ENCODE measurements around the gene TENM4. TPM values are rescaled to one million over a fixed set of nuclear protein-coding genes. Genes with fewer than 3 reads are reported as not detected.

Gene TENM4
- polyA plus RNA-seq, 1 of the 3 experiments (the other 2 are of a cell fraction) = 16.7 TPM

- TF ChIP-seq, protein P1, sequence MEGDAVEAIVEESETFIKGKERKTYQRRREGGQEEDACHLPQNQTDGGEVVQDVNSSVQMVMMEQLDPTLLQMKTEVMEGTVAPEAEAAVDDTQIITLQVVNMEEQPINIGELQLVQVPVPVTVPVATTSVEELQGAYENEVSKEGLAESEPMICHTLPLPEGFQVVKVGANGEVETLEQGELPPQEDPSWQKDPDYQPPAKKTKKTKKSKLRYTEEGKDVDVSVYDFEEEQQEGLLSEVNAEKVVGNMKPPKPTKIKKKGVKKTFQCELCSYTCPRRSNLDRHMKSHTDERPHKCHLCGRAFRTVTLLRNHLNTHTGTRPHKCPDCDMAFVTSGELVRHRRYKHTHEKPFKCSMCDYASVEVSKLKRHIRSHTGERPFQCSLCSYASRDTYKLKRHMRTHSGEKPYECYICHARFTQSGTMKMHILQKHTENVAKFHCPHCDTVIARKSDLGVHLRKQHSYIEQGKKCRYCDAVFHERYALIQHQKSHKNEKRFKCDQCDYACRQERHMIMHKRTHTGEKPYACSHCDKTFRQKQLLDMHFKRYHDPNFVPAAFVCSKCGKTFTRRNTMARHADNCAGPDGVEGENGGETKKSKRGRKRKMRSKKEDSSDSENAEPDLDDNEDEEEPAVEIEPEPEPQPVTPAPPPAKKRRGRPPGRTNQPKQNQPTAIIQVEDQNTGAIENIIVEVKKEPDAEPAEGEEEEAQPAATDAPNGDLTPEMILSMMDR (IDR thresholded peaks at IDR 0.05) = no peak
- TF ChIP-seq EZH2phosphoT487 (IDR thresholded peaks at IDR 0.05; ENCODE audit: borderline replicate concordance, low read depth) (no peak), POLR2AphosphoS5 (IDR thresholded peaks at IDR 0.05; ENCODE audit: low read depth, low read length) (no peak), RAD21 (IDR thresholded peaks at IDR 0.05; ENCODE audit: low read length) (no peak), TEAD4 (IDR thresholded peaks at IDR 0.05; ENCODE audit: borderline replicate concordance, insufficient read depth) (no peak), YY1 (IDR thresholded peaks at IDR 0.05; ENCODE audit: low read depth) (no peak)
- TF ChIP-seq, protein P2, sequence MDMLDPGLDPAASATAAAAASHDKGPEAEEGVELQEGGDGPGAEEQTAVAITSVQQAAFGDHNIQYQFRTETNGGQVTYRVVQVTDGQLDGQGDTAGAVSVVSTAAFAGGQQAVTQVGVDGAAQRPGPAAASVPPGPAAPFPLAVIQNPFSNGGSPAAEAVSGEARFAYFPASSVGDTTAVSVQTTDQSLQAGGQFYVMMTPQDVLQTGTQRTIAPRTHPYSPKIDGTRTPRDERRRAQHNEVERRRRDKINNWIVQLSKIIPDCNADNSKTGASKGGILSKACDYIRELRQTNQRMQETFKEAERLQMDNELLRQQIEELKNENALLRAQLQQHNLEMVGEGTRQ (IDR thresholded peaks at IDR 0.05; ENCODE audit: borderline replicate concordance, low read depth, low read length) = no peak
Measured at GRCh38 chr11:79342236-79342635, 98.6 kb downstream of the TENM4 start (continued).

GRCh38 chr11:79340535-79340934, 100.3 kb downstream of the TENM4 start:
- Histone ChIP-seq H3K9me2 (no peaks in the 10 kb centered on the region), H3K9me3 (no peaks in the 10 kb centered on the region), H3K4me2 (no peak overlapping the region), H3K79me2 (ENCODE audit: insufficient read depth) (0 out of 2 replicates have a peak, but pooled peaks cover 2% of the 10 kb centered on the region), H2AFZ (ENCODE audit: low read depth) (no peak overlapping the region), H3F3A (replicated peaks; ENCODE audit: insufficient read depth) (no peaks in the 10 kb centered on the region), H3K4me1 (ENCODE audit: control insufficient read depth in 1 of 2, insufficient read depth in 2 of 2, low read depth in 1 of 2, low read length in 1 of 2) (peaks cover 0 to 14% of the 10 kb centered on the region in 2 experiments; a peak in 1 of 4 replicates), H3K27me3 (ENCODE audit: insufficient read depth) (no peaks in the 10 kb centered on the region), H3K9ac (no peak overlapping the region), H3K4me3 (ENCODE audit: low read depth in 2 of 2, low read length in 1 of 2) (no peak overlapping the region), H3K27ac (ENCODE audit: low read depth in 2 of 2, low read length in 1 of 2) (no peak overlapping the region), H4K20me1 (ENCODE audit: insufficient read depth) (peaks cover 13% of the 10 kb centered on the region; the same call in 1 of the 2 replicates), H3K36me3 (replicated peaks in 1 of 2; ENCODE audit: control insufficient read depth in 1 of 2, insufficient read depth in 2 of 2, low read length in 1 of 2) (no peaks in the 10 kb centered on the region)
- DNase-seq = no peak
- ChIA-PET CTCF (no interaction called here), POLR2A (no interaction called here)
- 79% methylated on average over 3 of the region's 3 CpGs for WGBS (ENCODE audit: low lambda C conversion rate)
- TF ChIP-seq RXRA (IDR thresholded peaks at IDR 0.05; ENCODE audit: borderline replicate concordance, low read depth) (no peak), GABPA (IDR thresholded peaks at IDR 0.05; ENCODE audit: low read depth) (no peak), MXI1 (IDR thresholded peaks at IDR 0.05; ENCODE audit: low read depth, low read length) (no peak), ZBTB33 (IDR thresholded peaks at IDR 0.05; ENCODE audit: borderline replicate concordance, low read depth) (no peak), SIN3A (IDR thresholded peaks at IDR 0.05; ENCODE audit: borderline replicate concordance, low read depth, low read length) (no peak), FOXJ3 (CRISPR knock-in tag; IDR thresholded peaks at IDR 0.05) (no peak), JUND (IDR thresholded peaks at IDR 0.05) (no peak), NFIC (IDR thresholded peaks at IDR 0.05; ENCODE audit: borderline replicate concordance) (no peak), TEAD4 (IDR thresholded peaks at IDR 0.05; ENCODE audit: borderline replicate concordance, insufficient read depth) (no peak), FOXM1 (IDR thresholded peaks at IDR 0.05; ENCODE audit: low read depth) (no peak), YY1 (IDR thresholded peaks at IDR 0.05; ENCODE audit: low read depth) (no peak), EZH2phosphoT487 (IDR thresholded peaks at IDR 0.05; ENCODE audit: borderline replicate concordance, low read depth) (no peak), TAF1 (IDR thresholded peaks at IDR 0.05; ENCODE audit: borderline replicate concordance, low read depth, low read length) (no peak), SMC3 (IDR thresholded peaks at IDR 0.05; ENCODE audit: low read depth, low read length) (no peak), USF1 (IDR thresholded peaks at IDR 0.05; ENCODE audit: borderline replicate concordance, low read depth) (no peak)
- TF ChIP-seq, protein P2 (IDR thresholded peaks at IDR 0.05; ENCODE audit: borderline replicate concordance, low read depth, low read length) = no peak
- TF ChIP-seq, protein P3, sequence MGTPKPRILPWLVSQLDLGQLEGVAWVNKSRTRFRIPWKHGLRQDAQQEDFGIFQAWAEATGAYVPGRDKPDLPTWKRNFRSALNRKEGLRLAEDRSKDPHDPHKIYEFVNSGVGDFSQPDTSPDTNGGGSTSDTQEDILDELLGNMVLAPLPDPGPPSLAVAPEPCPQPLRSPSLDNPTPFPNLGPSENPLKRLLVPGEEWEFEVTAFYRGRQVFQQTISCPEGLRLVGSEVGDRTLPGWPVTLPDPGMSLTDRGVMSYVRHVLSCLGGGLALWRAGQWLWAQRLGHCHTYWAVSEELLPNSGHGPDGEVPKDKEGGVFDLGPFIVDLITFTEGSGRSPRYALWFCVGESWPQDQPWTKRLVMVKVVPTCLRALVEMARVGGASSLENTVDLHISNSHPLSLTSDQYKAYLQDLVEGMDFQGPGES (IDR thresholded peaks at IDR 0.05; ENCODE audit: low read depth, low read length) = no peak
- TF ChIP-seq, protein P4, sequence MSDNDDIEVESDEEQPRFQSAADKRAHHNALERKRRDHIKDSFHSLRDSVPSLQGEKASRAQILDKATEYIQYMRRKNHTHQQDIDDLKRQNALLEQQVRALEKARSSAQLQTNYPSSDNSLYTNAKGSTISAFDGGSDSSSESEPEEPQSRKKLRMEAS (IDR thresholded peaks at IDR 0.05; ENCODE audit: low read depth) = no peak

All from SK-N-SH (cell line).